Hematopoietic multipotent progenitor cell treated with erythropoietin and hydrocortisone succinate and interleukin-3 and kit ligand, for 6 days (in vitro differentiated cells): Measurements from ENCODE around the gene FGFR3.

ENCODE experiments used
- DNase-seq: peaks from one replicate; pipeline ENCODE4 v3.0.0-alpha.2; 2015

FGFR3 gene

DNA sequence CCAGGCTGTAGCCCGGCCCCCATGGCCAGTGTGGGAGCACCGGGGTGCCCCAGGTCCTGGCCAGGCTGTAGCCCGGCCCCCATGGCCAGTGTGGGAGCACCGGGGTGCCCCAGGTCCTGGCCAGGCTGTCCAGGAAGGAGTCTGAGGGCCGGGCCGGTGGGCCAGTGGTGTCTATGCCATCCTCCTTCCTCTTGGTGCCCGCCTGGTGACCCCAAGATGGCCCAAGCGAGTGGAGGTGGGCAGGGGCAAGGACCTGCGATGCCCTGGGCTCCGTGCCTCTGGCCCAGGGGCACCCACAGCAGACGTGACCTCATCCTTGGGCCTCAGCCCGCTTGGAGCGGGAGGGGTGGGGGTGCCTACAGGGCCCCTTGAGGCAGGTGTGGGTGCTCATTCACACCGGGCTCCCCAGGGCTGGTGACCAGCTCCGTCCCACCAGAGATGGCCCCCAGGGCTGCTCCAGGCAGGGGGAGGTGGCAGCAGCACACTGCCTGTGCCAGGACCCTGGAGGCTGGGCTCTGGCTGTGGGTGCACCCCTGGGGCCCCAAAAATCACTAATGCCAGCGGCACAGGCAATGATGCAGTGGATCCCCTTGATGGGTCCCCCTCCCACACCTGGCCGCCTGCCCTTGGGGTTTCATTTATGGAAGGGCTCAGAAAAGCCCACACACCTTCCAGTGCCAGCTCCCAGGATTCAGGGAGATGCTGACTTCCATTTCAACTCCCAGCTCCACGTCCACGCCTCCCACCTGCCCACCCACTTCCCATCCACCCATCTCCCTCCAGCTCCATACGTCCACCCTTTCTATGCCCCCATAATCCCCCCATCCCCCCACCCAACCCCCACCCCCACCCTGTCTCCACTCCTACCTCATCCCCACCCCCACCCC, 36.0 kb upstream of the FGFR3 start:
- DNase-seq = no peak

DNA sequence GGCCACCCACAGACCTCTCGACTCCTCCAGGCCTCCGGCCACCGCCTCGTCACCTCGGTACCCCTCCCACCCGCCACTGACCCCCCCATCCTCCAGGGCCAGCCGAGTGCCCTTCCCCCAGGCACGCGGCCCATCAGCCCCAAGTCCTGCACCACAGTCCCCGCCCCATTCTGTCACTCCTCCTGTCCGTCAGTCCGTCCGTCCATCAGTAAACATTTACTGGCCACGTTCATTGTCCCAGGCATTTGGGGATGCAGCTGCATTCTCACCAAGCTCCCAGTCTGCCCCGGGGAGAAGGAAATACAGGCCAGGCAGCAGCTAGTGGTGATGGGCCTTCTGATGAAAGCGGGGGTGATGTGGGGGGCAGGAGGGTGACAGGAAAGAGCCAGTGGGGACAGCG, 35.3 kb upstream of the FGFR3 start:
- no peak for DNase-seq

DNA sequence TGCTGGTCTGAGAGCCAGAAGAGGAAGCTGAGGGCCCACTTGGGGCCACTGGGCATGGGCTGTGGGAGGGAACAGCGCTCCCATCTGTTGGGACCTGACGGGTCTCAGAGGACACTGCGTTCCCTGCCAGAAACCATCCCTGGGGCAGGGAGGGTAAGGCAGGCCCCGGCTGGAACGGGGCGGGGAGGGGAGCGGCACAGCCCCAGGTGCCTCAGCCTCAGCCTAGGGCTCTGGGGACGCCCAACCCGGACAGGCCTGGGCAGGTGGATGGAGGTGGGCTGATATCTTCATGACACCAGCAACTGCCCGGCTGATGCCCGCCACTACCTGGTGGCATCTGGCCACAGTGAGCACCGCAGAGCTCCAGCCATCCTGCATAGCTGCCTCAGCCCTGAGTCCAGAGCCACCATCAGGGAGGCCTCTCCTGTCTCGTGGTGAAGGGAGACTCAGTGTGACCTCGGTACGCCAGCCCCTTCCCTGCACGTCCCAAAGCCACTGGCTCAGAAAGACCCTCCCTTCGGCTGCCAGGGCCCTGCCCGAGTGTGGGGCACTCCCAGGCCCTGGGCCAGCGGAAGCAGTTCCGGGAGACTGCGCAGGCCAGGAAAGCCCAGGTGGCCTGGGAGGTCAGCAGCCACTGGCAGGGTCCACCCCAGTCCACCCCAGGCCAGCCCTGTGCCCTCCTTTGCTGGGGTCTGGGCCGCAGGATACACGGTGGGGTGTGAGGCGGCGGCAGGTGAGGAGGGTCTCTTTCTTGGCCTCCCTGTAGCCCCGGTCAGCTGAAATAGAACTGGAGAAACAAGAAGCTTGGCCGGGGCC, 34.6 kb upstream of the FGFR3 start:
- DNase-seq = no peak

DNA sequence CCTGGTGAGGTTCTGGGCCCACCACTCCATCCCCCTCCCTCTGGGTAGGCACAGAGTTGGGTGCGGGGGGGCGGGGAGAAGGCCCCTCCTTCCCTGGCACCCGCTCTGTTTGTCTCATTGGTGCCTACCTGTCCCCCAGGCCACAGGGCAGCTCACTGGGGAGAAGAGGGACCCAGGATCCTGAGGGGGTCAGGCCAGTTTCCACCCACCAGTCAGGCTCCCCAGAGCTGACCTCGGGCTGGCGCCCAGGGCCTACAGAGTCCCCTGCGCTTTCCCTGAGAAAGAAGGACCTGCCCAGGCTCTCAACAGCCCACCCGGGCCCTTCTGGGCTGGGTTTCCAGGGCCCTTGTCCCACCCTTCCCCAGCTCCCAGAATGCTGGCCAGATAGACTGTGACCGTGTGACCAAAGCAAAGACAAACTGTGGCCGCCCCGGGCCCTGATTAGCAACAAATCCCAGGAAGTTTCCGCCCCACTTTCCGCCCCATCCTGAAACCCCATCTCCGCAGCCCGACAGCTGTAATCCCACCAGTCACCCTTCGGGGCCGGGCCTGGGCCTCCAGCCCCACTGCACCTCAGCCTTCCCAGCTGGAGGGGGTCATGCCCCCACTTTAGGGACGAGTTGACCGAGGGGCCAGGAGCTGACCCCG, 33.8 kb upstream of the FGFR3 start:
- DNase-seq = no peak

DNA sequence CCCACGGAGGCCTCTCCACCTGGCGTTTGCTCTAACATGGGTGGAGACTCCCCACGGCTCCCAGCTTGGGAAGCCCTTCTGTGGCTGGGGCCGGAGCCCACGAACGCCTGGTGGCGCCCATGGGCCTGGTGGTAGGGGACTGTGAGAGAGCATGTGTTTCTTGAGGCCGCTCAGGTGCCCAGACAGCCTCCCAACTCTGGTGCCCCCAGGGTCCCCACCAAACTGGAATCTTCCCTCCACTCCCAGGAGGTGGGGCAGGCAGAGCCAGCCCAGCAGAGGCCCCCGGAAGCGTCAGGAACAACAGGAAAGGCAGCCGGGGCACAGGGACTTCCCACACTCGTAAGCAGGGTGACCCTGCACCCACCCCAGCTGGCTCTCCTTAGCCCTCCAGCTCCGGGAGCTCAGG, 33.3 kb upstream of the FGFR3 start:
- DNase-seq = no peak

DNA sequence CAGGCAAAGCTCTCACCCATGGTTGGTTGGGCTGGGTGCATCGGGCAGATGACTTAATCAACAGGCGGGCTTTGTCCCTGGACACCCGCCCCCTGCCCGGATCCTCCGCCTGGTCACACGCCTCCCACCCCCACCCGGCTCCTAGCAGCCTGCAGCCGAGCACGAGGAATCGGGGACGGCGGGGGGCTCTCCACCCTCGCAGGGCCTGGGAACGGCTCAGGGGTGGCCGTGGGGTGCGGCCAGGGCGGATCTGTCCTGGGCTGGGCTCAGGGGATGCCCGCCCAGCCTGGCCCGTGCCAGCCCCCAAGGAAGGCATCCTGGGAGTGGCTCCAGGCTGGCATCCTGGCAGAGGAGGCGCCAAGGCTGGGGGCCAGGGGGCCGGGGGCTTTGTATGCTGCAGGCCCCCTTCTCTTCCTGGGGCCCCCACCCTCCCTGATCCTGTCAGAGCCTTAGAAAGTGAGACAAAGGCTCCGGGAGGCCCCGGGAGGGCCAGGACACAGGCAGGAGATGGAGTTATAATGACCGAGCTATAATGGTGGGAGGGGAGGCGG, 32.5 kb upstream of the FGFR3 start:
- no peak for DNase-seq

DNA sequence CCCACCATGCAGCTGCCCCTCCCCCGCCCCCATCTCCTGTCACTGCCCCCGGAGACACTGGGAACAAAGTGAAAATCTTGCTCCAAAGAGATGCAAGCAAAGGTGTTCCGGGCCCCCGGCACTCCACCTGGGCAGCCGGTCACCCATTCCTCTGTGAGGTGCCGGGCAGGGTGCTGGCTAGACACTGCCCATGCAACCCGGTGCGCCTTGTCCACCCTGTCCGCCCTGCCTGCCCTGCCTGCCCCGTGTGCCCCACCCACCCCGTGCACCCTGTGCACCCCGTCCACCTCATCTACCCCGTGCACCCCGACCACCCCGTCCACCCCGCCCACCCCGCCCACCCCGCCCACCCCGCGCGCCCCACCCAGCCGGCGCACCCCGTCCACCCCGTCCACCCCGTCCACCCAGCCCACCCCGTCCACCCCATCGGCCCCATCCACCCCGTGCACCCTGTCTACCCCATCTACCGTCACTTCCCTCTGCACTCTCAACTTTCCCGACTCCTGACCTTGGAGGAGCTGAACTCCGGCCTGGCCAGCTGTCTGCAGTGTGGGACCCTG, 31.9 kb upstream of the FGFR3 start:
- DNase-seq = no peak

DNA sequence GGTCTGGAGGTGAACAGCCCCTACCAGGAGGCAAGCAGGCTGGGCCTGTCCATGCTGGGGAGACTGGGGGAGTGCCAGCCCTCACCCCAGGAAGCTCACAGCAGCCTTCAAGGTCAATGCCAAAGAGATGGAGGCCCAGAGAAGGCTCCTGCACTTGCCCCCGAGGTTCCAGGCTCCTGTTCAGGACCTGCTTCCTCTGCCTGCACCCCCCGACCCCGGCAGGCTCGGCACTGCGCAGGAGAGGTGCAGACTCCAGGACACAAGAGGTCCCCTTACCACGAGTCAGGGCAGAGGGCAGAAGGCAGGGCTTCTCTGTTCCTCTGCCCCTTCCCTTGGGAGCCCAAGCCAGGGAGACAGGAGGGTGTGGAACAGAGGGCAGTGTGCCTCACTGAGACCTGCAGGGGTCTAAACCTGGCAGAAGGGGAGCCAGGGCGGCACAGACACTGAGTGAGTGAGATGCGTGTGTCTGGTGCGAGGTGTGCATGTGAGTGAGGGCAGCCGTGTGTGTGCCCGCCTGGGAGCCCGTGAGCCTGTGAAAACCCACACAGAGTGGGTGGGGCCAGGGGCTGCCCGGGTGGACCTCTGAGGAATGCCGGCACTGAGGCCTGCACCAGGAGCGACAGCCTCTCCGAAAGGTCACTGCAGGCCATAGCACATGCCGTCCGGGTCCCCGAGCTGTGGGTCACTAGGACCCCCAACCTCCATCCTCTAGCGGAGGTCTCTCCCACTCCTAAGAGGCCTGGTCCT, 30.7 kb upstream of the FGFR3 start:
- DNase-seq = no peak

DNA sequence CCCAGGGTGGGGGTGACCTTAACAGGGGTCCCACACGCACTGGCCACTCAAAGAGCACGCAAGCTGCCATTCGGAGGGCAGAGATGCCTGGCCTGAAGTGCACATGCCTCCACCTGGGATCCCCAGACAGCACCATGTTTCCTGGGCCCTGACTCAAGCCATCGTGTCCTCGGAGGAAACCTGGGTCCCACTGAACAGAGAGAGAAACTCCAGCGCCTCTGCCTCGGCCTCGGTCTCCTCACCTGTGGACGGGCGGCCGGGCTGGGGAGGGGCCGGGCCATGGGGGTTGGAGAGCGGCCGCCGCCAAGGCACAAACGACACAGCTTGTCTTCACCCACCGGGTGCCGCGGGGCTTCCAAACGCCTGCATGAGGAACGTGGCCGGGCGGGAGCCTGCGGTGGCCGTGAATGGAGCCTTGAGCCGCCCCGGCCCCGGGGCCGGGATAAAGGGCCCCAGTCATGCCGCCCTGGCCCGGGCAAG, 30.0 kb upstream of the FGFR3 start:
- DNase-seq = no peak

DNA sequence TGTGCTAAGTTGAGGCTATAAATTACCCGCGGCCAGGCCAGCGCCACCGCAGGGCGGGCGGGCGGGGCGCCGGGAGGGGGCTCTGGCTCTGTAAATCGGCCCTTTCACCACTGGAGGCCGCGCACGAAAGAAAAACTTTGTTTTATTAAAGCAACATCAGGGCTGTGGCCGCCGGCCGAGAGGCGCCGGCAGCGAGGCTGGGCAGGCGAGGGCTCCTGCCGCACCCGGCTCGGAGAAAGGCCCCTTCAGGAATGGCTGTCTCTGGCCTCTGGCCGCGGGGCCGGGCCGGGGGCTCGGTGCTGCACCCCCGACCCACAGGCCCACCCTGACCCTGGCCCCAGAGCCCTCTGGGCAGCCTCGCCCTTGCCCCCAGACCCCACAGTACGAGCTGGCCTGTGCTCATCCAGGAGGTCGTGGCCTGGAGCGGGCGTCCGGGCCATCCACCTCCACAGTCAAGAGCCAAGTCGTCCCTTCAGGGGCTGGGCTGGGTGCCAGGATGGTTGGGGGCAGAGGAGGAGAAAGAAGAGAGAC, 29.5 kb upstream of the FGFR3 start:
- DNase-seq = peak; percentile 83

DNA sequence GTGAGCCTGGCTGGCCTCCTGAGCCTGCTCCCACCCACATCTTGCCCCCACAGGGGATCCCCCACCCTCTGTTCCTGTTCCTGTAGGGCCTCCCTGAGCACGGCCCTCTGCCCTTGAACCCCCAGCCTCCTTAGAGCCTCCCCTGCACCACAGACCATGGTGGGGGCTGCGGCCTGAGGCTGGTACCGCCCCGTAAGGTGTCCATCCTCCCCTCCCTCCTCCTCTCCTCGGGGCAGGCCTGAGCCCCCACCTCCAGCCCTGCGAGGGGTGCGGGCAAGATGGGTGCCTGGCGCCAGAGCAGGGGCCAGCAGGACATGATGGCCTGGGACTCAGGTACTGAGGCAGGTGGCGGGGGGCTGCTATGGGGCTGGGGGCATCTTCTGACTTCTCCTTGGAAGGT, 28.4 kb upstream of the FGFR3 start:
- no peak for DNase-seq

DNA sequence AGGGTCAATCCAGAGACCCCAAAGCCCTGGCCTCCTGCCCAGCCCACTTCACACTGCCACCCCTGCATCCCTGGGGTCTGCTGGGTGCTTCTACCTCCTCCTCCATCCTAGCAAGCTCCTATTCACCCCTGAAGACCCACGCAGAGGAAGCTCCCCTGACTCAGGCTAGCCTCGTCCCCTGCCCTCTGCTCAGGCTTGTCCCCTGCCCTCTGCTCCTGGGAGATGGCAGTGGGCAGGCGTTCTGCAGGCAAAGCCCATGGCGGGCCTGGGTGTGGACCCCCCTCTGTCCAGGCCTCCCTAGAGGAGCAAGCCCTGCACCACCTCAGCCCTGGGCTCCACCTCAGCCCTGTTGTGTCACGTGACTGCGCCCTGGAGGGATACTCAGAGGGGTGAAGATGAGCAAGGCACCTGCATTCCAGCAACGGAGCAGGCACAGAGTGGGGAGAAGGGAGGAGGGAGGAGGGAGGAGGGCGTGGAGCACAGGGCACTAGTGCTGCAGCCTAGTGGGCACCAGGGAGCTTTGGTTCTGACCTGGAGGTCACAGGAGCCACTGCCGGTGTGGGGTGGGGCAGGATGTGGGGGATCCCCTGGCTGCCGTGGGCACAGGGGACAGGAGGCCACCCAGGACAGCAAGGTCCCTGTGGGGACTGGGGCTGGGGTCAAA, 27.6 kb upstream of the FGFR3 start:
- no peak for DNase-seq

DNA sequence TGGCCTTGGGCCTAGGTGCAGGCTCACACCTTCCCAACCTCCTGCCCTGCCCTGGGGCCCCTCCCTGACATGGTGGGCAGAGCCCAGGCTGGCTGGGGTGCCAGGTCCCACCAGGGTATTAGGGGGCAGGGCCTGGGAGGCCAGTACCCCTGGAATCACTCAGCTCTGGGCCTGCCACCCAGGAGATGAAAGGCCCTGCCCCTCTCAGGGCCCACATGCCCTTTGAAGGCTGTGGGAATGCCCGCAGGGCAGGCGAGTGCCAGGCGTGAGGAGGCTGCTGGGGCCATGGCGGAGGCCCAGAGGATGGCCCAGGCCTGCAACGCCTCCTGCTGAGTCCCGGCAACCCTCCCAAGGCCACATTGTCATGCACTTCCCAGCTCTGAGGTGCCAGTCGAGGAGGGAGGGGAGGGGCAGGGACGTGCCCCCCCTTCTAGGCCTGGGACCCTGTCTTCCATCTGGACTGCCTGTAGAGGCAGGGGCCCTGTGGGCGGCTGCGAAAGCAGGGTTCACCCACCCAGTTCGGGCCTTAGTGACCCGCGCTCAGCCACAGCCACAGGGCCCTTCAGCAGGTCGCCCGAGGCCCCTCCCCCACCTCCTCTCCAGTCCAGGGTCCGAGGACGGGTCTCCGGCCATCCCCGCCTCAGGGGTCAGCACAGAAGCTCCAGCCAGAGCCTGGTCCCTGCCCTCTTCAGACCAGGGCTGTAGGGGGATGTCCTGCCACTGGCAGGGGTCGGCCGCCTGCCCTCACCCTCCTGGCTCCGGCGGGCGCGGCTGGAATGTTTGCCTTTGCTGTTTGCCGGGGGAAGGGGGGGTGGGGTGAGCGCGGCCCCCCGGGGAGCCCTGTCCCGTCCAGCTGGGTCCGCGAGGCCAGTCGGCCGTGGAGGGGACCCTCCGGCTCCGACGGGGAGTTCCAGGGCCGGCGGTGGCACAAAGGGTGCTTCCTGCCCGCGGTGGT, 26.7 kb upstream of the FGFR3 start:
- DNase-seq = peak; percentile 3

DNA sequence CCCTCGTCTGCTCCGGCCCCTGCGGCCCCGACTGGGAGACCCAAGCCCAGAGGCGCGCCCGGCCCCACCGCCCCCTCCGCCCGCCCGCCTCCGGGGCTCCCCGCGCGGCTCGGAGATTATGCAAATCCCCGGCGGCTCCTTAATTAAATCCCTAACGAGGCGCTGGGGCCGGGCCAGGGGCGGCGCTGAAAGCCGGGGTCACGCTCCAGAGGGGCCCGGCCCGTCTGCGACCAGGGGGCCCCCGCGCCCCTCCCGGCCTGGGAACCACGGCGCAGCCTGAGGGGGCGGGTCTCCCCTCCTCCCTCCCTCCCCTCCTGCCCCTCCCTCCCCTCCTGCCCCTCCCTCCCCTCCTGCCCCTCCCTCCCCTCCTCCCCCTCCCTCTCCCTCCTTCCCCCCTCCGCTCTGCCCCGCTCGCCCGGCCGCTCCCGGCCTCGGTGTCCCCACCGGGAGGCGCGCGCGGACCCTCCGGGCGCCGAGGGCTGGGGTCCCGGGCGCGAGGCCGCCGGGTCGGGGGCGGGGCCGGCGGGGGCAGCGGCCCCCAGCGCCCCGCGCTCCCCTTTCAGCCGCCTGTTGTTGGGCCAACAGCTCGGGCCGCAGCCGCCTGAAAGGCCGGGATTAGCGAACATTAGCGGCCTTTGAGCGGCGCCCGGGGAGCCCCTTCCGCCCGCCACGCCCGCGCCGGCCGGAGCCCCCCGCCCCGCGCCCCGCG, 25.9 kb upstream of the FGFR3 start:
- DNase-seq = peak; percentile 44

DNA sequence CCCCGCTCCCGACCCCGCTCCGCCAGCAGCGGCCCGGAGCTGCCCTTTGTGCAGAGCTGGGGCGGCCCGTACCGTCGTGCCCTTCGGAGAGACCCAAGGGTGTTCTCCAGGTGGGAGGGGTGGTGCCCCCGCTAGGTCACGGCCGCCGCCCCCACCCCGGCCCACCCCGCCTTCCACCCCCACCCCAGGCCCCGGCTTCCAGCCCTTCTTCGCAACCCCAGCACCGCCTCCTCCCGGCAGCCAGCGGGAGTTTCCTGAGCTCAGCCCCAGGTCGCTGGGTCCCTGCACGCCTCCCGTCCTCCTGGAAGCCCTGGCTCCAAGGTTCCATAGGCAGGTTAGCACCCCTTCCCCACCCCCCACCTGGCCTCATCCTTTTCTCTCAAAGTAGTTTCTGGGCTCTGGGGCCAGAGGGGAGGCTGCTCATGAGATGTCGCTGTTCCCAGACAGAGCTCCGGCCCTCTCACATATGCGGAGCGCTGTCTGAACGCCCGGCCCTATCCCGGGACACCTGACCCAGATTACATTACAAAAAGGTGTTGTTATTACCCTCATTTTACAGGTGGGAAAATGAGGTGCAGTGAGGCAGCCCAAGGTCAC, 25.2 kb upstream of the FGFR3 start:
- DNase-seq = peak; percentile 70

DNA sequence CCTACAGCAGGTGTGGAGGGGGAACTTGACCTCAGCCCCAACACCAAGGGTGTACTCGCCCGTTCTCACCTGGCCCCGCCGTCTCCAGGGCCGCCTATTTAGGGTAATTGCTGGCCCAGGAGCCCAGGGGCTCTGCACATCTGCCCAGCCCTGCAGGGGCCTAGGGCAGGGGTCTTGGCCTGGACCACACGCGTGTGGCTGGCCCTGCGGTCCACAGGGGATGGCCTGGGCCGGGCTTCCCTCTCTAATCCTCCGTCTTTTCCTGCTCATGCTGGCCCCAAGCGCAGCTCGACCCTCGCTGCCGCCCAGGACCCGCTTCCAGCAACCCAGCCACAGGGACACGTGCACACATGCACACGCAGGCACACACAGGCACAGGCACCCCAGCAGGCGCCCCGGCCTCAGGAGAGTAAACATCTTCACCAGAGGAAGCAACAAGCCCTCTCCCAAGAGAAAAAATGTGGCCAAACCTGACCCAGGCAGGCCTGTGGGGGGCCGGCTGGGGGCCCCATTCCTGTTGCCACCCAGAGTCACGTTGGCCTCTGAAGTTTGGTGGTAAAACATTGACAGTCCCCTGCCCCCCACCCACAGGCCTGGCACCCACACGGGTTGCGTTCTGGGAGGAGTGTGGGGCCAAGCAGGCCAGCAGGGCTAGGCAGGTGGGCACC, 24.6 kb upstream of the FGFR3 start:
- DNase-seq = no peak

DNA sequence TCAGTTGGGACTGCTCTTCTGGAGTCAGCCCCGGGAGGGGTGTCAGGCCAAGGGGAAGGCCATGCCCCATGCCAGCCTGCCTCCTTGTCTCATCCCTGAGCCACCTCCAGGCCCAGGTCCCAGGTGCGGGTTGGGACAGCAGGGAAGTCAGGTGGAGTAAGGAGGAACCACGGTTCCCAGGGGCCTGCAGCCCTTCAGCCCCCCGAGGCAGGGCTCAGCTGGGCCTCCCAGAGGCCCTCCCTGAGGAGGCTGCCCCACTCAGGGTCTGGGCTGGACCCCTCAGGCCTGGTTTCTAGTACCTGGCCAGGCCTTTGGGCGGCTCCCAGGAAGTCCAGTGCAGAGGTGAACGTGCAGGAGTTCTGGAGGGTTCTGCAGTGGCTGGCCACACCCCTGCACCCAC, 23.4 kb upstream of the FGFR3 start:
- DNase-seq = no peak

DNA sequence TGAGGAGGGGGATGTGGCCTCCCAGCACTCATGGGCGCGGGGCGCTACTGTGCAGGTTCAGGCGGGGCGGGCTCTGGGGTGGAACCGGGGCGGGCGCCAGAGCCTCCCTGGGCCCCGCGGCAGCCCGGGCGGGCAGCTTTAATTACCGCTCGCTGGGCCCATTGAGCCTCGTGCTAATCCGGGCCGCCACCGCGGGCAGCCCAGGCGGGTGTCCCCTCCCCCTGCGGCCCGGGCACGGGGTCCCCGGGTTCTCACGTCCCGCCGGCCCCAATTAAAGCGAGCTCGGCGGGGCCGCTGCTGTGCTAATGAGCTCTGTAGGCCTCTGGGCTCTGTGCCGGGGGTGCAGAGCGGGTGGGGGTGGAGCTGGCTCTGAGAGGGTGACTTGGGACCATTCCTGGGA, 22.8 kb upstream of the FGFR3 start:
- no peak for DNase-seq
